Dedifferentiated amniotic fluid mesenchymal stem cell (primary cell): ENCODE measurements around the gene CENPC.
A peak's percentile ranks its signal among the peaks of the same experiment; 100 is the strongest.
"Not testable (repeated sequence)": the region's sequence is repeated elsewhere in the genome, so short reads cannot be mapped to it uniquely, and the experiment has no call there.

Source experiments
- DNase-seq: peaks from one replicate; pipeline ENCODE4 v3.0.0-alpha.2; 2016; ENCODE audit errors: extremely low spot score

Gene CENPC

DNA sequence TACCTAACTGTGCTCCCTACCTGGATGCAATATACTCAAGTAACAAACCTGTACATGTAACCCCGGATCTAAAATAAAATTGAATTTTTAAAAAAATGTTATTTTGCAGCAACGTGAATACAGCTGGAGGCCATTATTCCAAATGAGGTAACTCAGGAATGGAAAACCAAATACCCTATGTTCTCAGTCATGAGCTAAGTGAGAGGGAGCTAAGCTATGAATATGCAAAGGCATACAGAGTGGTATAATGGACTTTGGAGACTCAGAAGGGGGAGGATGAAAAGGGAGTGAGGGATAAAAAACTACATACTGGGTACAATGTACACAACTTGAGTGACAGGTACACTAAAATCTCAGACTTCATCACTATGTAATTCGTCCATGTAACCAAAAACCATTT, 78.6 kb downstream of the CENPC start:
- no peak for DNase-seq

DNA sequence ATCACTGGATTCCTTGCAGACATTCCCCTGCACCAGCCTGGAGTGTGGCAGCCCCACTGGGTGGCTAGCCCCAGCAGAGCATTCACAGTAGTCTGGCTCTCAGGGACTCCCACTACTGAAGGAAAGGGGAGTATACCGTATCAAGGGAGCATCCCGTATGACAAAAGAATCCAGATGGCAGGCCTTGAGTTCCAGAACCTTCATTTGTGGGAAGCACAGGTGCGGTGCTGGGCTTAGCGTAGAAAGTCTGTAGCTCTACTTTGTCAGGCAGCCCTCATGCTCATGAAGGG, 79.6 kb downstream of the CENPC start:
- no peak for DNase-seq

DNA sequence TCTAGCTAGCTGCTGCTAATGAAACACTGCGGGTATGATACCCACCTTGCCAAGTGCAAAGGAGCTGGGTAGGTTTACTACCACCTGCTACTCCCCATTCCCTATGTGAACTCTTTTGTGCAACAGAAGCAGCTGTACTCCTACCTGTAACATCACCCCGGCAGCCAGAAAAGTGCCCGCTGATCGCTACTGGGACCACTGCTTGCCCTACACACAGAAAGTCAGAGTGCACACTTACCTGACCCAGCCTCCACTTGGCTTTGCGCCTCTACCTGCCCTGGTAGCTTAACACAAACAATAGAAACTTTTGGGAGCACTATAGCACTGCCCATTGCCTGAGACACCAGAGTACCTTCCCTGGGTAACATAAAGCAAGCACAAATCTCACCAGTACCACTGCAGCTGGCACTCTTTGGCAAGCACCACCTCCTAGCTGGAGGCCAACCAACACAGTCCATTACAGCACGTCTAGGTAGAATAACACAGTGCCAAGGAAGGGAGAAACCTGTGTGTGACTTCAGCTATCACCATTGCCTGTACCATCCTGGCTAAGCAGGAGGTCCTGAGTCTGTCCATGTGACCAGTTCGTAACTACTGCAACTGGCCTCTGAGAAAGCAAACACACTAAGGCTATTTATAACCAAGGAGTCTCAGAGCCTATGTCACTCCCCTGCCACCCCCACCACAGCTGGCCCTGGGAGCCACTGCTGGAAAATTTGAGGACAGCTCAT, 80.1 kb downstream of the CENPC start:
- DNase-seq = no peak

DNA sequence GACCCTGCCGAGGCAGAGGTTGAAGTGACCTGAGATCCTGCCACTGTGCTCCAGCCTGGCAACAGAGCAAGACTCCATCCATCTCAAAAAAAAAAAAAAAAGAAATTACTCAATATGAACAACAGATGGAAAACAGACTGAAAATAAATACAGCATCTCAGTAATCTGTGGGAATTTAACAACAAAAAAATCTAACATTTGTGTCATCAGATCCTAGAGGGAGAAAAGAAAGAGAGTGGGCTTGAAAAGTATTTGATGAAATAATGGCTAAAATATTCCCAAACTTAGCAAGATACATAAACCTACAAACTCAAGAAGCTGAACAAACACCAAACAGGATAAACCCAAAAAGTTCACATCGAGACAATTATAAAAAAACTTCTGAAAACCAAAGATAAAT, 84.7 kb downstream of the CENPC start:
- DNase-seq = peak; percentile 20

DNA sequence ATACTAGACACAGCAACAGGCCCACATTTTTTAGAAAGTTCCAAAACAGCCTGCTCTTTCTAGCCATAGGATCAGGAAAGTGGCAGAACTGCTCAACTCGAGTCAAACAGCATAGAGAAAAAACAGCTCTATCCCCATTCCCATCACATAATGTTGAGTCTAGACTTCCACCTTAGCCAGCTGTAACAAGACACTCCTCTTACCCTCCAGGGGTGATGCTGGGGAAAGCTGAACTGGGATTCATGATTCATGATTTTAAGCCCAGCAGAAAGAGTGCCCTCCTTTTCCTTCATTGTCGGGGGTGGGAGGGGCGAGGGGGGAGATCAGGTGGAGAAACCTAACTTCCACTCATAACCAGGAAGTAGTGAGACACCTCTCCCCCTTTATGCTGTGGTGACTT, 86.1 kb downstream of the CENPC start:
- DNase-seq = peak; percentile 29

DNA sequence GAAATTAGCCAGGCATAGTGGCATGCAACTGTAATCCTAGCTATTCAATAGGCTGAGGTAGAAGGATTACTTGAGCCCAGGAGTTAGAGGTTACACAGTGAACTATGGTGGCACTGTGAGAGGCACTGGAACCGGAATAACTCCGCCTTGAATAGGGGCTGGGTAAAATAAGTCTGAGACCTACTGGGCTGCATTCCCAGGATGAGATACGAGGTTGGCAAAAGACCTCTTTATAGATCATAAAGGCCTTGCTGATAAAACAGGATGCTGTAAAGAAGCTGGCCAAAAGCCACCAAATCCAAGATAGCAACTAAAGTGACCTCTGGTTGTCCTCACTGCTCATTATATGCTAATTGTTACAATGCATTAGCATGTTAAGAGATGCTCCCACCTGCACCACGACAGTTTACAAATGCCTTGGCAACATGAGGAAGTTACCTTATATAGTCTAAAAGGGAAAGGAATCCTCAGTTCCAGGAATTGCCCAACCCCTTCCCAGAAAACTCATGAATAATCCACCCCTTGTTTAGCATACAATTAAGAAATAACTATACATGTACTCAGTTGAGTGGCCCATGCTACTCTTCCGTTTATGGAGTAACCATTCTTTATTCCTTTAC, 88.6 kb downstream of the CENPC start:
- DNase-seq = no peak

DNA sequence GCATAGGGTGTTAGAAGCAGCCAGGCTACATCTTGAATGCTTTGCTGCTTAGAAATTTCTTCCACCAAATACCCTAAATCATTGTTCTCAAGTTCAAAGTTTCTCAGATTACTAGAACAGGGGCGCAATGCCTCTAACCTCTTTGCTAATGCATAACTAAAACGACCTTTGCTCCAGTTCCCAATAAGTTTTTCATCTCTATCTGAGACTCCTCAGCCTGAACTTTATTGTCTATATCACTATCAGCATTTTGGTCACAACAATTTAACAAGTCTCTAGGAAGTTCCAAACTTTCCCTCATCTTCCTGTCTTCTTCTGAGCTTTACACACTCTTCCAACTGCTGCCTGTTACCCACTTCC, 92.5 kb downstream of the CENPC start:
- not testable (repeated sequence) for DNase-seq

DNA sequence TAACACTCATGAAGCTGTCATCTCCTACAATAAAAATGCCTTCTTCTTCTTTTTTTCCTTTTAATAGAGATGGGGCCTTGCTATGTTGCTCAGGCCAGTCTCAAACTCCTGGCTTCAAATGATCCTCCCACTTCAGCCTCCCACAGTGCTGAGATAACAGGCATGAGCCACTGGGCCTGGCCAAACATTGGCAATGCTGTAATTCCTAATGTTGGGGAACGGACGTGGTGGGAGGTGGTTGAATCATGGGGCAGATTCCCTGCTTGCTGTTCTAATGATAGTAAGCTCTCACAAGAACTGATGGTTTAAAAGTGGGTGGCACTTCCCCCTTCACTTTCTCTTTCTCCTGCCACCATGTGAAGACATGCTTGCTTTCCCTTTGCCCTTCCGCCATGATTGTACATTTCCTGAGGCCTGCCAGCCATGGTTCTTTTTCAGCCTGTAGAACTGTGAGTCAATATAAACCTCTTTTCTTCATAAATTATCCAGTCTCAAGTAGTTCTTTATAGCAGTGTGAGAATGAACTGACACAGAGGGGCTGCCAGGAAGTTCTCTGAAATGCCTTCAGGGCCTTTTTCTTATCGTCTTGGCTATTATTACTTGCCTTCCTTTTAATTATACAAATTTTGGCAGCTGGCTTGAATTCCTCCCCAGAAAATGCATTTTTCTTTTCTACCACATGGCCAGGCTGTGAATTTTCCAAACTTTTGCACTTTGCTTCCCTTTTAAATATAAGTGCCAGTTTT, 93.0 kb downstream of the CENPC start:
- no peak for DNase-seq

DNA sequence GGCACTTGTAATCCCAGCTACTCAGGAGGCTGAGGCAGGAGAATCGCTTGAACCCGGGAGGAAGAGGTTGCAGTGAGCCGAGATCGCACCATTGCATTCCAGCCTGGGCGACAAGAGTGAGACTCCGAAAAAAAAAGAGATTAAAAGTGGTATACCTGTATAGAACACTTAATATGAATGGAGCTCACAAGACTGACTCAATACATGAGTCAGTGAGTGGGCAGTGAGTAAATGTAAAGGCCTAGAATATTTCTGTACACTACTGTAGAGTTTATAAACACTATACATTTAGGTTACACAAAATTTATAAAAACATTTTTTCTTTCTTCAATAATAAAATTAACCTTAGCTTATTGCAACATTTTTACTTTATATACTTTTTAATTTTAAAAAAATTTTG, 93.8 kb downstream of the CENPC start:
- DNase-seq = no peak

DNA sequence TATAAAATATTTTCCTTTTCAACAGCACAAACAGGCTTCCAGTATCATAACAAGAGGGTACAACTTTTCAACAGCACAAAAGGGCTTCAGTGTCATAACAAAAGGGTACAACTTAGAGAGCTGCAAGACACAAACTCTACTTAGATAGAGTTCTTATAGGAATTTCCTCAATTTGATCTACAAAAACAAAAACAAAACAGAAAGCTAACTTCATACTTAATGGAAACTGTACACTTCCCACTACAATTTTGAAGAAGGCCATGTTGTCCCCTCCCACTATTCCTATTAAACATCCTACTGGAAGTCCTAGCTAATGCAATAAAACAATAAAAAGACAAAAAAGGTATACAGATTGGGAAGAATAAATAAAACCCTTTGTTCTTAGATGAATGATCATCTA, 96.7 kb downstream of the CENPC start:
- DNase-seq = no peak

DNA sequence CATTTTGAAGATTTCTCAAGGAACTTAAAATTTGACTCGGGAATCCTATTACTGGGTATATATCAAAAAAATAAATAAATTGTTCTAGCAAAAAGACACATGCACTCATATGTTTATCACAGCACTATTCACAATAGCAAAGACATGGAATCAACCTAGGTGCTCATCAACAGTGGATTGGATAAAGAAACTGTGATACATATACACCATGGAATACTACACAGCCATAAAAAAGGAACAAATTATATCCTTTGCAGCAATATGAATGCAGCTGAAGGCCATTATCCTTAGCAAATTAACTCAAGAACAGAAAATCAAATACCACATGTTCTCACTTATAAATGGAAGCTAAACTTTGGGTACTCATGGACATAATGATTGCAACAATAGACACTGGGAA, 97.4 kb downstream of the CENPC start:
- DNase-seq = no peak

DNA sequence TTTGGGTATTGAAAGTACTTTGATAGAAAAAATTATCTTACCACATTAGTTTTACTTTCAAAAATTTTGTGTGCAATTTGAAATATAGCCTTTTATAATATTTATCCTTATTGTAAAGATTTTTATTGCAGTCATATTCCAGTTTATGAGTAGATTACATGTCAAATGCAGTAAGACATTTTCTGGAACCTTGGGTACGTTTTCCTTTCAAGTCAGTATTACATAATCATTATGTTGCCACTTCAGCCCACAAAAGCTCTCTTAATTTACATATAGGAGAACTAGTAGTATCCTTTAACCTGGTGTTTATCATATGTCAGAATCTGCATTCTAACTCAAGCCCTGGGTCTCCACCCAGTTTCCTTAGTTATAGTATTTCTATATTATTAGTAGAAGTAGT, 98.5 kb downstream of the CENPC start:
- DNase-seq = no peak

DNA sequence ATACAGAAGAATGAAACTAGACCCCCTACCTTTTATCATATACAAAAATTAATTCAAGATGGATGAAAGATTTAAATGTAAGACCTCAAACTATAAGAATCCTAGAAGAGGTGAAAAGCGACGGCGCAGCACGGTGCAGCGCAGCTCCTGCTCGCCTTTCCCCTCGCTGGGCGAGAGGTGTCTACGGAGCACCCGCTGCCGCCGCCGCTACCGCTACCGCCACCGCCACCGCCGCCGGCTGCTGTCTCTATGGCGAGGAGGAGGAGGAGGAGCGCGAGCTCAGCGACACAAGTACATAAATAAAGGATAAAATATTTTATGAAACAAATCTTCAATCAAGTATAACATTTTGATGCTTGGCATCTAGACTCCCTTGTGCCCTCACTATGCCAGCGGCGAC, 99.4 kb downstream of the CENPC start:
- DNase-seq = not testable (repeated sequence)

DNA sequence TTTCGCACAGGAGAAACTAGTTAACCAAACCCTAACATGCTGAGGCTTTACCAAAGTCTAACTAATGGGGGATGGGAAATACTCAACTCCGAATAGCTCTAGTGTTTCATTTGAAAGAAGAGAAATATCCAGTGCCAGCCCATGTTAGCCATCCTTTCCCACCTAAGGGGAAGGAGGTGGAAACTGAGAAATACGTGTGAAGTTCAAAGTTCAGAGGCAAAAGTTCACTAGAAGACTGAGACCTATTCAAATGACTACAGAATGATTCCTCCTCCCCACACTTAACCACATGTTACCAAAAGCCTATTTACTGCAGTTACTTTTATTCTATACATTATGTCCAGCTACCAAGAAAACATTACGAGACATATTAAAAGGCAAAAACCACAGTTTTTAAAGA, 106.3 kb downstream of the CENPC start:
- DNase-seq = no peak

DNA sequence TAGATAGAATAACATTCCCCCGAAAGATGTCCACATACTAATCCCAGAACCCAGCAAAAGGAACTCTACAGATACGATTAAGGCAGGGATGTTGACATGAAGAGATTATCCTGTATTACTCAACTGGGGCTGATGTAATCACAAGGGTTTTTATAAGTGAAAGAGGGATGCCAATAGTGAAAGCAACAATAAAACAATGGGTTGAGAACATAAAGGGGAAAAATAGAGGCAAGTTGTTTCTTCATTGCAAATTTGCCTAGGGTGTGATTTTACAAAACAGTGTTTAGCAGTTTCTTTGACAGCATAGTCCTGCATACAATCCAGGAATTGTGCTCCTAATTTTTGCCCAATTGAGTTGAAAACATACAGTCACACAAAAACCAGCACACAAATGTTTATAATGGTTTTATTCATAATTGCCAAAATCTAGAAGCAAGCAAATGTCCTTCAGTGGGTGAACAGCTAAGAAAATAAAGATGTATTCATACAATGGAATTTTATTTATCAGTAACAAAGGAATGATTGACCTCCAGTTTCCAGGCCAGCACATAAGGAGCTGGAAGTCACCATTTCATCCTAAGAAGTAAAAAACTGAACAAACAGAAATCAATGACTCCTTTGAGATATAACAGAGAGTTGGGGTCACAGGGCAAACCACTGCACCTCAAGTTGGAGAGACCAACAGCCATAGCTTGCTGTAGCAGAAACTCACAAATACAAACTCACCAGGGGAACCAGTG, 107.2 kb downstream of the CENPC start:
- peak; percentile 34 for DNase-seq

DNA sequence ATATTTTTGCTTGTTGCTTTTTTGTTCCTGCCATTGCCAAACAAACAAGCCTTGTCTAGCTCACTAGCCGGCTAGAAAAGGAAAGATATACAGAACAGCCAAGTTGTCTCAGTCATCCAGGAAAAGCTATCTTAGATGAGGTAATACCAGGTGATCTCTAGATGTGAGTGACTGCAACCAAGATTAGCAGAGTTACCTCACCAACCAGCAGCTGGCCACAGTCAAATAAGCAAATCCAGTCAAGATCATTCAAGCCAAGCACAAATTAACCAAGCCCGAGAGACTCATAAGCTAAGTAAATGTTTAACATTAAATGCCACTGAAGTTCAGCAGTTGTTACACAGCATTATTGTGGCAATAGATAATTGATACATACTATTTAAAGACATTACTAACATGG, 108.6 kb downstream of the CENPC start:
- no peak for DNase-seq

DNA sequence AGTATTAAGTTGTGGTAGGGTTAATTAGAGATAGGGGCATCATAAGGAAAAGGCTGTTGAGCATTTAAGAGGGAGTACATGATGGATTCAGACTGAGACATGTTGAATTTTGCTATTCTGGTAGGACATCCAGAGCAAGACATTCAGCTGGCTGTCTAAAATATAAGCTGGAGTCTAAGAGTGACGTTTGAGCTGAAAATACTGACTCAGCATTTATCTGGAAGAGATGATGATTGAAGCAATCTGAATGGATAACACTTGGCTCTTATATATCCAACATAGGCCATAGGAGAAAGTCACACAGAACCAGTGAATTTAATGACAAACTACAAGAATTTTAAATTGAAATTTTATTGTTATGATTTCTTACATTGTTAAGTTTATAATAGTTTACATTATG, 114.3 kb downstream of the CENPC start:
- no peak for DNase-seq

DNA sequence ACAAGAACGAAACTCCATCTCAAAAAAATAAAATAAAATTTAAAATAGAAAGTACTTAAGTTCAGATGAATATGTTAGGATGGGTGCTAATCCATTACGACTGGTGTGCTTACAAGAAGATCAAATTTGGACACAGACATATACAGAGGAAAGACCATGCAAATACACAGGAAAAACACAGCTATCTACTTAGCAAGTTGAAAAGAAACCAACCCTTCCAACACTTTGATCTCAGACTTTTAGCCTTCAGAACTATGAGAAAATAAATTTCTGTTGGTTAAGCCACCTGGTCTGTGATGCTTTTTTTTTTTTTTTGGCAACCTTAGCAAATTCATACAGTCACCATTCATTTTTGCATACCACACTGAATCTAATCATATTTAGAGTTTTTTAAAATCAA, 116.5 kb downstream of the CENPC start:
- no peak for DNase-seq
